Activated CD8-positive, alpha-beta memory T cell treated with anti-CD3 and anti-CD28 coated beads, Interleukin-2, amount 50 U/mL, for 1 hour (primary cell): ENCODE data around the gene TMEM109.
A peak's percentile ranks its signal among the peaks of the same experiment; 100 is the strongest.

Experiments
- DNase-seq: peaks from one replicate; pipeline ENCODE4 v3.0.0-alpha.2; 2020; ENCODE audit errors: extremely low read depth

The TMEM109 gene

GRCh38 chr11:60910281-60910687 is 3.7 kb upstream of the TMEM109 start:
- no peak for DNase-seq

- no peak for DNase-seq
Measured at GRCh38 chr11:60910711-60911380, 3.1 kb upstream of the TMEM109 start.

GRCh38 chr11:60912223-60912850 is 1.6 kb upstream of the TMEM109 start:
- DNase-seq, result no peak

GRCh38 chr11:60912851-60913528 is 968 bp upstream of the TMEM109 start:
- no peak for DNase-seq

- DNase-seq, result no peak
Measured at GRCh38 chr11:60914633-60915247, 782 bp downstream of the TMEM109 start.

GRCh38 chr11:60915248-60915914 is 1.4 kb downstream of the TMEM109 start:
- DNase-seq, result peak; percentile 41

- DNase-seq, result no peak
Measured at GRCh38 chr11:60916669-60917206, 2.8 kb downstream of the TMEM109 start.

- no peak for DNase-seq
Measured at GRCh38 chr11:60917267-60917666, 3.3 kb downstream of the TMEM109 start.

- no peak for DNase-seq
Measured at GRCh38 chr11:60918251-60918938, 4.4 kb downstream of the TMEM109 start.

GRCh38 chr11:60918939-60919265 is 4.9 kb downstream of the TMEM109 start:
- no peak for DNase-seq

- no peak for DNase-seq
Measured at GRCh38 chr11:60919320-60919719, 5.4 kb downstream of the TMEM109 start.

- DNase-seq, result no peak
Measured at GRCh38 chr11:60919956-60920355, 6.0 kb downstream of the TMEM109 start.

GRCh38 chr11:60921259-60921658 is 7.3 kb downstream of the TMEM109 start:
- DNase-seq, result no peak

GRCh38 chr11:60921777-60922335 is 7.9 kb downstream of the TMEM109 start:
- no peak for DNase-seq

- DNase-seq, result no peak
Measured at GRCh38 chr11:60922906-60923305, 8.9 kb downstream of the TMEM109 start.

GRCh38 chr11:60923326-60923725 is 9.4 kb downstream of the TMEM109 start:
- no peak for DNase-seq

GRCh38 chr11:60923800-60924109 is 9.8 kb downstream of the TMEM109 start:
- no peak for DNase-seq

GRCh38 chr11:60924110-60924905 is 10.3 kb downstream of the TMEM109 start, which contains the start of gene TMEM132A:
TMEM132A (plus strand) TSS chr11:60924460; CDS start chr11:60924634, 174 bp downstream.
- no peak for DNase-seq

- DNase-seq, result no peak
Measured at GRCh38 chr11:60924906-60925853, 11.2 kb downstream of the TMEM109 start.
